ENCODE results near the gene LINS1. TPM values are rescaled to one million over a fixed set of nuclear protein-coding genes. Genes with fewer than 3 reads are reported as not detected.

Gene LINS1
- total and polyA plus RNA-seq, 2 of the 8 experiments (the other 6 are each of a cell fraction or from before 2014, with no cell fraction given) = 4.2 to 8.1 TPM

DNA sequence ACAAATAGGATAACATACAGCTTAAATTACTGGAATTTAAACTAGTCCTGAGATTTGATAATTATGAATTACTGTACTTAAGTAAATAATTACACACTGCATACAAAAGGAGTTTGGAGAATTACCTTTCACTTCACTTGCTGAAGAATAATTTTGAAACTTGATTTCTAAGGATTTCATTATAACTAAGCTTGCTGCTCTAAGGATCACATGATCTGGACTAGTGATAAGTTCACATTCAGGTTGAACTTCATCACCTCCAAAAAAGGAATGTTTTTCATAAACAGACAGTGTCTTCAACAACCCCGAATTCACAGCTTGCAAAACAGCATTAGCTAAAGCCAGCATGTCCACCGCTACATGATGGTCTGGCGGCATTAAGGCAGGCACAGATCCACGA, 28.5 kb downstream of the LINS1 start (continued):
- TF ChIP-seq HDAC2 (IDR thresholded peaks at IDR 0.05; ENCODE audit: borderline replicate concordance in 1 of 2, low read depth in 2 of 2, low read length in 2 of 2) = no peak
- TF ChIP-seq, protein P1, sequence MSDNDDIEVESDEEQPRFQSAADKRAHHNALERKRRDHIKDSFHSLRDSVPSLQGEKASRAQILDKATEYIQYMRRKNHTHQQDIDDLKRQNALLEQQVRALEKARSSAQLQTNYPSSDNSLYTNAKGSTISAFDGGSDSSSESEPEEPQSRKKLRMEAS (IDR thresholded peaks at IDR 0.05) = no peak
- TF ChIP-seq, protein P2, sequence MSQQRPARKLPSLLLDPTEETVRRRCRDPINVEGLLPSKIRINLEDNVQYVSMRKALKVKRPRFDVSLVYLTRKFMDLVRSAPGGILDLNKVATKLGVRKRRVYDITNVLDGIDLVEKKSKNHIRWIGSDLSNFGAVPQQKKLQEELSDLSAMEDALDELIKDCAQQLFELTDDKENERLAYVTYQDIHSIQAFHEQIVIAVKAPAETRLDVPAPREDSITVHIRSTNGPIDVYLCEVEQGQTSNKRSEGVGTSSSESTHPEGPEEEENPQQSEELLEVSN (IDR thresholded peaks at IDR 0.05) = no peak
- no peak for TF ChIP-seq CBX5 (IDR thresholded peaks at IDR 0.05; ENCODE audit: low read depth, low read length)

Measured in H1 (cell line).